NCI-H128 (cell line): ENCODE measurements around the gene FBXW4.
A peak's percentile ranks its signal among the peaks of the same experiment; 100 is the strongest.

ENCODE experiments used
- DNase-seq: peaks from one replicate; lab custom pipeline; 2025; ENCODE audit not compliant: unreplicated experiment; lab: John Stamatoyannopoulos, UW

FBXW4 gene

GRCh38 chr10:101569323-101569621 is 125.7 kb downstream of the FBXW4 start:
- DNase-seq, result no peak

GRCh38 chr10:101568054-101568745 is 126.8 kb downstream of the FBXW4 start:
- DNase-seq, result no peak

- no peak for DNase-seq
These were observed 127.6 kb downstream of the FBXW4 start for GRCh38 chr10:101567165-101568006.

GRCh38 chr10:101566333-101567164 is 128.4 kb downstream of the FBXW4 start:
- peak; percentile 10 for DNase-seq

- DNase-seq, result no peak
These were observed 129.0 kb downstream of the FBXW4 start for GRCh38 chr10:101565936-101566332.

GRCh38 chr10:101565370-101565900 is 129.5 kb downstream of the FBXW4 start:
- no peak for DNase-seq

GRCh38 chr10:101564490-101564991 is 130.4 kb downstream of the FBXW4 start:
- DNase-seq, result no peak

GRCh38 chr10:101563497-101564040 is 131.4 kb downstream of the FBXW4 start:
- no peak for DNase-seq

GRCh38 chr10:101563007-101563406 is 132.0 kb downstream of the FBXW4 start:
- no peak for DNase-seq

- DNase-seq, result no peak
These were observed 132.7 kb downstream of the FBXW4 start for GRCh38 chr10:101562231-101562630.

GRCh38 chr10:101561068-101561915 is 133.7 kb downstream of the FBXW4 start:
- no peak for DNase-seq
